BLaER1 (cell line): ENCODE results near the gene ZNF181.
A peak's percentile ranks its signal among the peaks of the same experiment; 100 is the strongest.

ENCODE experiments used
- H3K27ac ChIP-seq: shearing (Covaris generic); formaldehyde crosslinking; 2 replicates; pipeline ENCODE4 v1.8.1; 2022
- H3K27me3 ChIP-seq: shearing (Covaris generic); formaldehyde crosslinking; 2 replicates; pipeline ENCODE4 v1.8.1; 2022
- H3K36me3 ChIP-seq: shearing (Covaris generic); formaldehyde crosslinking; 2 replicates; pipeline ENCODE4 v1.8.1; 2022
- H3K4me1 ChIP-seq: shearing (Covaris generic); formaldehyde crosslinking; 2 replicates; pipeline ENCODE4 v1.8.1; 2022
- H3K4me2 ChIP-seq: shearing (Covaris generic); formaldehyde crosslinking; 2 replicates; pipeline ENCODE4 v1.8.1; 2022
- H3K4me3 ChIP-seq: shearing (Covaris generic); formaldehyde crosslinking; 2 replicates; pipeline ENCODE4 v1.8.1; 2022
- H3K9ac ChIP-seq: shearing (Covaris generic); formaldehyde crosslinking; 2 replicates; pipeline ENCODE4 v1.8.1; 2022
- H3K9me3 ChIP-seq: shearing (Covaris generic); formaldehyde crosslinking; 2 replicates; pipeline ENCODE4 v1.8.1; 2022
- H4K20me1 ChIP-seq: shearing (Covaris generic); formaldehyde crosslinking; 2 replicates; pipeline ENCODE4 v1.8.1; 2022
- Cebpa-rat ChIP-seq: shearing (Covaris generic); IDR thresholded peaks from 2 replicates; pipeline ENCODE4 v1.8.1; 2022

Gene ZNF181

GRCh38 chr19:34713262-34713637 is 20.8 kb upstream of the ZNF181 start:
- no peaks in the 10 kb centered on the region for H3K36me3 ChIP-seq
- H3K27me3 ChIP-seq, result no peaks in the 10 kb centered on the region
- no peak for TF ChIP-seq Cebpa-rat
- peaks cover 24% of the 10 kb centered on the region for H3K9me3 ChIP-seq
- no peaks in the 10 kb centered on the region for H3K4me1 ChIP-seq
- no peak overlapping the region for H3K27ac ChIP-seq
- H3K4me3 ChIP-seq, result no peak overlapping the region
- no peak overlapping the region for H3K9ac ChIP-seq
- no peaks in the 10 kb centered on the region for H4K20me1 ChIP-seq
- no peak overlapping the region for H3K4me2 ChIP-seq

GRCh38 chr19:34715357-34715756 is 18.7 kb upstream of the ZNF181 start:
- no peaks in the 10 kb centered on the region for H4K20me1 ChIP-seq
- H3K27me3 ChIP-seq, result no peaks in the 10 kb centered on the region
- no peak for TF ChIP-seq Cebpa-rat
- H3K4me2 ChIP-seq, result no peak overlapping the region
- H3K4me1 ChIP-seq, result no peaks in the 10 kb centered on the region
- peaks cover 24% of the 10 kb centered on the region for H3K9me3 ChIP-seq
- H3K4me3 ChIP-seq, result no peak overlapping the region
- H3K9ac ChIP-seq, result no peak overlapping the region
- no peak overlapping the region for H3K27ac ChIP-seq
- H3K36me3 ChIP-seq, result no peaks in the 10 kb centered on the region

- TF ChIP-seq Cebpa-rat, result no peak
- Histone ChIP-seq H3K27ac (no peak overlapping the region), H3K9me3 (no peaks in the 10 kb centered on the region), H3K4me1 (no peaks in the 10 kb centered on the region), H3K27me3 (no peaks in the 10 kb centered on the region), H3K4me2 (no peak overlapping the region), H3K4me3 (no peak overlapping the region), H3K9ac (no peak overlapping the region), H3K36me3 (no peaks in the 10 kb centered on the region), H4K20me1 (no peaks in the 10 kb centered on the region)
Measured at GRCh38 chr19:34722353-34722752, 11.7 kb upstream of the ZNF181 start.

- no peak overlapping the region for H3K27ac ChIP-seq
- no peaks in the 10 kb centered on the region for H4K20me1 ChIP-seq
- H3K9ac ChIP-seq, result no peak overlapping the region
- no peak overlapping the region for H3K4me3 ChIP-seq
- H3K27me3 ChIP-seq, result no peaks in the 10 kb centered on the region
- H3K36me3 ChIP-seq, result no peaks in the 10 kb centered on the region
- no peaks in the 10 kb centered on the region for H3K4me1 ChIP-seq
- H3K4me2 ChIP-seq, result no peak overlapping the region
- no peak for TF ChIP-seq Cebpa-rat
- no peaks in the 10 kb centered on the region for H3K9me3 ChIP-seq
Measured at GRCh38 chr19:34725400-34725799, 8.6 kb upstream of the ZNF181 start.

DNA sequence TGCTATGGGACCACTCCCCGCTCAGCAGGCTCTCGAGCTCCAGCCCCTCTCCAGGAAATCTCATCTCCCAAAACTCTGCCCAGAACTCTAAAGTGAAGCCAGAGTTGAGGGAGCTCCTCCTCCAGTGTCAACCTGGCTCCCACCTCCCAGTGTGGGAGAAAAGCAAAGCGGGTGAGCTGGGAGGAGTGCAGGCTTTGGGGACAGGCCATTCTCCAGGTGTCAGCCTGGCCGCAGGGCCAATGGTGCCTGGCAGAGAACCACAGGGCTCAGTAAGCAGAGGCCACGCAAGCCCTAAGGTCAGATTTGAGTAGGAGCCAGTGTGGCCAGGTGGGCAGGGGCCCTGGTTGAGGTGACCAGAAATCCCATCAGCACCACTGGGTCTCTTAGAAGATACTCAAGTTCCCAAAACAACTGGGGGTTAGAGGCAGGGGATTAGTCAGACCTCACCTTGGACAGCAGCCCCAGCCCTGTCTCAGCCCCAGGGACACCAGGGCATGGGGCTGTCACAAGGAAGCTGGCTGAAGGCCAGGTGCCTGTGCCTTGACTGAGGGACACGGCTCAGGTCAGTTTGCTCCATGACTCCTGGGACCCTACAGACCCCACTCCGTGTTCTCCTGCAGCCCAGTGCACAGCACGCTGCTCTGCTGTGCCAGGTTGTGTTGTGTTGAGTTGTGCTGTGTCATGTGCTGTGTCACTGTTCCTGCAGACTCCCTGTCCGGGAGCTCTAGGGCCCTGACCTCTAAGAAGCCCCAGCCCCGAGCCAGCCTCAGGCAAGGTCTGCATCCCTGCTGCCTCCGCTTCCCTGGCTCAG is 2.8 kb upstream of the ZNF181 start:
- no peaks in the 10 kb centered on the region for H4K20me1 ChIP-seq
- peaks cover 9% of the 10 kb centered on the region for H3K36me3 ChIP-seq
- no peak overlapping the region for H3K9ac ChIP-seq
- H3K4me2 ChIP-seq, result no peak overlapping the region
- H3K4me1 ChIP-seq, result peaks cover 27% of the 10 kb centered on the region
- H3K9me3 ChIP-seq, result peaks cover 4% of the 10 kb centered on the region; the same call in 1 of the 2 replicates
- TF ChIP-seq Cebpa-rat, result no peak
- no peak overlapping the region for H3K4me3 ChIP-seq
- no peak overlapping the region for H3K27ac ChIP-seq
- no peaks in the 10 kb centered on the region for H3K27me3 ChIP-seq

DNA sequence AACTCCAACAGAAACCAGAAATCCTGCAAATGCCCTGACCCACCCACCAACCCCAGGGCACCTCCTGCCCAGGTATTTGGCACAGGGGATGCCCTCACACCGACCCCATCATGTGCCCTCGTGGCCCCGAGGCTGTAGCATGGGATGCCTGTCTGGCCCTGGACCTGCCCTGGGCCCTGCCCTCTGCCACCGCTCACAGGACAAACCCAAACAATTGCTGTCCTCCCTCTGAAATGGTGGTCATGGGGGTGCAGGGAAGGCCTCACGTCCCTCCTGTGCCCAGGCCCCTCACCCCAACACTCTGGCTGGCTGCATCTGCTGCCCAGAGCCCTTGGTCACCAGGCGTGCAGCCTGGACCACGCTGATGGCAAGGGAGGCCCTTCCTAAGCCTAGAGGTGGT is 2.1 kb upstream of the ZNF181 start:
- TF ChIP-seq Cebpa-rat, result no peak
- H3K4me2 ChIP-seq, result no peak overlapping the region; the same call in 1 of the 2 replicates

DNA sequence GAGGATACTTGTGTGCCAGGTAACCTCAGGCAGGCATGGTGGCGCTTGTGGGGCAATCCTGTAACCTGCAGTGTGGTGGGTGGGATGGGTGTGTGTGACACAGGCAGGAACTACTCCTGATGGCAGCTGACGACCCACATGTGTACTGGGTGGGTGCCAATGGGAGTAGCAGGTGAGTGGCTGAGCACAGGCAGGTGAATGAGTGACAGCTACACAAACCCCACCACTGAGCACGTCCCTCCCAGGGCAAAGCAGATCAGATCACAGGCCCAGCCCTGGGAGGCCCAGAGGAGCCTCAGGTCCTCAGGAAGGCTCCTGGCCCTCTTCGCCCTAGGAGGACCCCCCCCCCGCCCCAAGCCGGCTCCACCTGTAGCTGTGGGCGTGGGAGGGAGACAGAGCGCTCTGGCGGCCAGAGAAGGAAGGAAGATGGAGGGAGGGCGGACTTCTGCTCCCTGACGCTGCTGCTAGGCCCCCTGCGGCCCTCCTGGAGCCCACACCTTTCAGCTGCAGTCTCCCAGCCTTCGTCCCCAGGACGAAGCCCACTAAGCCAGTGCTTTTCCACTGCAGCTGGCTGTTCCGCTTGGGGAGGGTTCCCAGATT is 1.3 kb upstream of the ZNF181 start:
- Histone ChIP-seq H3K4me1 (peaks cover 32% of the 10 kb centered on the region), H3K27ac (peak overlapping the region; percentile 90), H3K9me3 (peaks cover 17% of the 10 kb centered on the region), H3K27me3 (no peaks in the 10 kb centered on the region), H3K36me3 (peaks cover 15% of the 10 kb centered on the region), H3K4me3 (peak overlapping the region; percentile 90), H3K4me2 (peak overlapping the region; percentile 94), H4K20me1 (no peaks in the 10 kb centered on the region), H3K9ac (peak overlapping the region; percentile 90)
- no peak for TF ChIP-seq Cebpa-rat

More for the DNA sequence above, 2.1 kb upstream of the ZNF181 start:
- Histone ChIP-seq H3K9me3 (peaks cover 10% of the 10 kb centered on the region; the same call in 1 of the 2 replicates), H3K27ac (no peak overlapping the region), H3K9ac (no peak overlapping the region), H3K4me1 (peaks cover 32% of the 10 kb centered on the region), H3K27me3 (no peaks in the 10 kb centered on the region), H3K4me3 (no peak overlapping the region), H4K20me1 (no peaks in the 10 kb centered on the region), H3K36me3 (peaks cover 11% of the 10 kb centered on the region)

DNA sequence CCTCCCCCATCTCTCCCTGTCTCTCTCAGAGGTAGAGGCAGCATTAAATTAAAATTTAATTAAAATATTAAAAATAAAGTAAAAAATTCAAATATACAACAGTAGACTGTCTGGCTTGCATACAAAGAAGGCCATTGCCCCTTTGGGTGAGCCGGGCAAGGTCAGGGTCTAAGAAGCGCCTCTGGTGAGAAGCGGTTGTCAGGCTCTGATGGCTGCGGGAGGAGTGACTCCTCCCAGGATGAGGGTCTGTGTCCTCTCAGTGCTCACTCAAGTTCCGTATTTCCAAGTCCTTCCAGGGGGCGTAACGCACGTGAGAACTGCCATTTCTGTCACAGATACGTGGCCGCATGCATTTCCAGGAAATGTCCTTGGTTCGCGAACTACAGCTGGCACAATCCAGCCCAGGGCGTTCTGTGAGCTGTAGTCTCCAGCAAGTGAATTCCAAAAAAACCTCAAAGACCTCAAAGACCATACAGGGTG is 737 bp upstream of the ZNF181 start:
- peak overlapping the region; percentile 90 for H3K27ac ChIP-seq
- H3K4me3 ChIP-seq, result peak overlapping the region; percentile 90

DNA sequence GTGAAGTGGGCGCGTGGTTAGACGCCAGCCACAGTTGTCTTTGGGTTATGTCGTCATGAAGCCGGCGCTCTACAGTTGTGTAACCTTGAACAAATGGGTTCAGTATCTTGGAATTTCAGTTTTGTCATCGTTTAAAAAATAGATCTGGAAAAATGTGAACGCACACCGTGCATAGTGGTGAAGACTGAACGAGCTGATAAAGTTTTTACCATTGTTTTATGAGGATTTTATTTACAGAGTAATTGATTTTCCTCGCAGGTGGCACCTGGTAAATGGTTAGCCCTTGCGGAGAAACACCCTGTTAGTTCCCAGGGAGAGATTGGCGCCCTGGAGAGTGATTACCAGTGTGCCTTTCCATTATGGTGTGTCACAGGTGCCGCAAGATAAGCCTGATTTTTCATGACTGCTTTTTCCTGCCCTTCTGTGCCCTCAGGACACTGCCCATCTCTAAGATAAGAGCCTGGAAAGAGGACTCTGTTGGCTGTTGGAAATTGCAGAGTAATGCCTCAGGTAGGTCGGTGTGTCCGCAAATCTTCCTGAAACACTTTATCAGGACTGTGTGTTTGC is 577 bp downstream of the ZNF181 start:
- Histone ChIP-seq H3K36me3 (peaks cover 34% of the 10 kb centered on the region), H4K20me1 (no peaks in the 10 kb centered on the region), H3K4me2 (peak overlapping the region; percentile 94), H3K27ac (peak overlapping the region; percentile 90), H3K27me3 (no peaks in the 10 kb centered on the region), H3K9me3 (peaks cover 34% of the 10 kb centered on the region), H3K4me1 (peaks cover 32% of the 10 kb centered on the region), H3K4me3 (peak overlapping the region; percentile 90), H3K9ac (peak overlapping the region; percentile 90)
- TF ChIP-seq Cebpa-rat, result no peak

More for the DNA sequence above, 737 bp upstream of the ZNF181 start:
- Histone ChIP-seq H3K27me3 (no peaks in the 10 kb centered on the region), H4K20me1 (no peaks in the 10 kb centered on the region), H3K9ac (peak overlapping the region; percentile 90), H3K4me1 (peaks cover 32% of the 10 kb centered on the region), H3K4me2 (peak overlapping the region; percentile 94), H3K9me3 (peaks cover 23% of the 10 kb centered on the region), H3K36me3 (peaks cover 21% of the 10 kb centered on the region)
- no peak for TF ChIP-seq Cebpa-rat
